ENCODE results near the gene EMP3. TPM values are rescaled to one million over a fixed set of nuclear protein-coding genes. Genes with fewer than 3 reads are reported as not detected.
"Not testable (repeated sequence)": the region's sequence is repeated elsewhere in the genome, so short reads cannot be mapped to it uniquely, and the experiment has no call there.

The EMP3 gene, protein sequence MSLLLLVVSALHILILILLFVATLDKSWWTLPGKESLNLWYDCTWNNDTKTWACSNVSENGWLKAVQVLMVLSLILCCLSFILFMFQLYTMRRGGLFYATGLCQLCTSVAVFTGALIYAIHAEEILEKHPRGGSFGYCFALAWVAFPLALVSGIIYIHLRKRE
- 100 to 1,000 TPM; 275 to 277 TPM for total RNA-seq
- polyA plus RNA-seq = 100 to 1,000 TPM; 514 to 721 (median 617) TPM
- 70.4 to 154 (median 87.3) reads per million in 6 experiments for total RNA-seq

- Mint-ChIP-seq H3K36me3 (peaks cover 0 to 35% (median 25%) of the 10 kb centered on the region in 3 donors), H3K9me3 (no peaks in the 10 kb centered on the region), H3K4me1 (peaks cover 39 to 91% (median 83%) of the 10 kb centered on the region in 4 donors), H3K27ac (peak within 1 kb of the TSS; percentile 98 to 100 (median 100)), H3K27me3 (no peaks in the 10 kb centered on the region), H3K4me3 (peak within 1 kb of the TSS; percentile 86 to 100 (median 96))
- ATAC-seq = peak; percentile 32 to 34
- peak; percentile 74 to 92 (median 83) for DNase-seq
- POLR2A ChIA-PET = interaction anchor here (0.5 to 10.7 kb wide), 10 partner anchors 9 to 1548 kb away, joined by 3 to 484 read pairs (median 3); partner anchors contain the start of genes CARD8, SYNGR4 and TMEM143
Measured at GRCh38 chr19:48325265-48325910, at the start of gene EMP3. Gene EMP3 (plus strand): TSS chr19:48325552. CDS start chr19:48326845, 1,293 bp downstream.

GRCh38 chr19:48279747-48280146, 45.6 kb upstream of the EMP3 start:
- ATAC-seq = no peak
- Mint-ChIP-seq H3K27ac (no peak overlapping the region), H3K9me3 (peaks cover 0 to 15% (median 0%) of the 10 kb centered on the region in 9 donors), H3K4me1 (peaks cover 0 to 5% (median 0%) of the 10 kb centered on the region in 4 donors), H3K36me3 (peaks cover 0 to 11% (median 4%) of the 10 kb centered on the region in 3 donors), H3K27me3 (peaks cover 0 to 2% (median 0%) of the 10 kb centered on the region in 5 donors), H3K4me3 (no peak overlapping the region)
- DNase-seq = no peak
- POLR2A ChIA-PET = interaction anchor here (0.6 kb wide), 1 partner anchor 12 kb away, joined by 3 read pairs; no protein-coding TSS in a partner anchor

DNA sequence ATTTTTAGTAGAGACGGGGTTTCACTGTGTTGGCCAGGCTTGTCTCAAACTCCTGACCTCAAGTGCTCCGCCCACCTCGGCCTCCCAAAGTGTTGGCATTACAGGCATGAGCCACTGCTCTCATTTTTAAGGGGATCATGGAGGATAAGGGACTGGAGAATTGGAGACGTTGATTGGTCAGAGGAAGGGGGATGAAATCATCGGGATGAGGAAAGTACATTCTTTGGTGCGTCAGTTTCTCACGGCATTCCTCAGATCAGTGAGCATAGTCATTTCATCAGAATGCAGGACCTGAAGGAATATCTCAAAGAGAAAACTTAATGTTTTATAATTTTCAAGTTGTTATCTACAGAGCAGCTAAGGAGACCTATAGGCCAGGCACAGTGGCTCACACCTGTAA, 41.4 kb upstream of the EMP3 start:
- no peak for ATAC-seq
- H3K9me3 Mint-ChIP-seq = peaks cover 0 to 35% (median 4%) of the 10 kb centered on the region in 9 donors
- H3K4me1 Mint-ChIP-seq = peaks cover 0 to 2% (median 0%) of the 10 kb centered on the region in 4 donors
- peaks cover 0 to 8% (median 3%) of the 10 kb centered on the region in 5 donors for H3K27me3 Mint-ChIP-seq
- DNase-seq = no peak
- H3K36me3 Mint-ChIP-seq = peaks cover 0 to 23% (median 18%) of the 10 kb centered on the region in 3 donors
- H3K4me3 Mint-ChIP-seq = no peak overlapping the region
- POLR2A ChIA-PET = no interaction called here
- no peak overlapping the region for H3K27ac Mint-ChIP-seq

DNA sequence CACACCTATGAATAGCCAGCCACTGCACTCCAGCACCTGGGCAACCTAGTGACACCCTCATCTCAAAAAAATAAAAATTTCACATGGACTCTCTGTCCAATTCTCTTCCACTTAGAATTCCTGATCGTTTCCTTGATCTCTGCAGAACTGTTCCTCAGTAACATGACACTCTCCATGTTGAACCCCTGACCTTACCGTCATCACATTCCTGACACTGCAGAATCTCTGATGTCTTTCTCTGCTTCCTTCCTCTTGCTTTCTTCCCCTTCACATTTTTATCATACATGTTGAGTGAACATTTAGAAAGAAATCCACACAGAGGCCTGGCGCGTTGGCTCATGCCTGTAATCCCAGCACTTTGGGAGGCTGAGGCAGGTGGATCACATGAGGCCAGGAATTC, 40.5 kb upstream of the EMP3 start:
- ATAC-seq = no peak
- peaks cover 0 to 35% (median 4%) of the 10 kb centered on the region in 9 donors for H3K9me3 Mint-ChIP-seq
- no peak for DNase-seq
- H3K27me3 Mint-ChIP-seq = peaks cover 0 to 8% (median 3%) of the 10 kb centered on the region in 5 donors
- peaks cover 0 to 2% (median 0%) of the 10 kb centered on the region in 4 donors for H3K4me1 Mint-ChIP-seq
- H3K4me3 Mint-ChIP-seq = peak overlapping the region in 1 of 10 donors; percentile 39
- H3K27ac Mint-ChIP-seq = no peak overlapping the region
- peaks cover 0 to 23% (median 18%) of the 10 kb centered on the region in 3 donors for H3K36me3 Mint-ChIP-seq
- POLR2A ChIA-PET = interaction anchor here (0.6 kb wide), 1 partner anchor 14 kb away, joined by 3 read pairs; no protein-coding TSS in a partner anchor

- POLR2A ChIA-PET = interaction anchor here (0.7 kb wide), 1 partner anchor 122 kb away, joined by 3 read pairs; no protein-coding TSS in a partner anchor
- no peak overlapping the region for H3K27ac Mint-ChIP-seq
- DNase-seq = no peak
- peaks cover 2 to 7% (median 7%) of the 10 kb centered on the region in 4 donors for H3K4me1 Mint-ChIP-seq
- H3K9me3 Mint-ChIP-seq = peaks cover 0 to 35% (median 4%) of the 10 kb centered on the region in 9 donors
- H3K36me3 Mint-ChIP-seq = peaks cover 0 to 23% (median 18%) of the 10 kb centered on the region in 3 donors
- peaks cover 0 to 8% (median 3%) of the 10 kb centered on the region in 5 donors for H3K27me3 Mint-ChIP-seq
- H3K4me3 Mint-ChIP-seq = no peak overlapping the region
- ATAC-seq = no peak
Measured at GRCh38 chr19:48287748-48288147, 37.6 kb upstream of the EMP3 start.

- ATAC-seq (no peak), DNase-seq (no peak)
- Mint-ChIP-seq H3K27ac (no peak overlapping the region), H3K9me3 (peaks cover 0 to 14% (median 4%) of the 10 kb centered on the region in 9 donors), H3K4me1 (peaks cover under 1 to 7% (median 7%) of the 10 kb centered on the region in 4 donors), H3K36me3 (peaks cover 0 to 14% (median 12%) of the 10 kb centered on the region in 3 donors), H3K4me3 (peak overlapping the region in 2 of 10 donors; percentile 19 to 73), H3K27me3 (peaks cover 0 to 7% (median under 1%) of the 10 kb centered on the region in 5 donors)
- POLR2A ChIA-PET = interaction anchor here (0.6 kb wide), 1 partner anchor 1642 kb away, joined by 3 read pairs; no protein-coding TSS in a partner anchor
Measured at GRCh38 chr19:48290401-48290770, 35.0 kb upstream of the EMP3 start.

DNA sequence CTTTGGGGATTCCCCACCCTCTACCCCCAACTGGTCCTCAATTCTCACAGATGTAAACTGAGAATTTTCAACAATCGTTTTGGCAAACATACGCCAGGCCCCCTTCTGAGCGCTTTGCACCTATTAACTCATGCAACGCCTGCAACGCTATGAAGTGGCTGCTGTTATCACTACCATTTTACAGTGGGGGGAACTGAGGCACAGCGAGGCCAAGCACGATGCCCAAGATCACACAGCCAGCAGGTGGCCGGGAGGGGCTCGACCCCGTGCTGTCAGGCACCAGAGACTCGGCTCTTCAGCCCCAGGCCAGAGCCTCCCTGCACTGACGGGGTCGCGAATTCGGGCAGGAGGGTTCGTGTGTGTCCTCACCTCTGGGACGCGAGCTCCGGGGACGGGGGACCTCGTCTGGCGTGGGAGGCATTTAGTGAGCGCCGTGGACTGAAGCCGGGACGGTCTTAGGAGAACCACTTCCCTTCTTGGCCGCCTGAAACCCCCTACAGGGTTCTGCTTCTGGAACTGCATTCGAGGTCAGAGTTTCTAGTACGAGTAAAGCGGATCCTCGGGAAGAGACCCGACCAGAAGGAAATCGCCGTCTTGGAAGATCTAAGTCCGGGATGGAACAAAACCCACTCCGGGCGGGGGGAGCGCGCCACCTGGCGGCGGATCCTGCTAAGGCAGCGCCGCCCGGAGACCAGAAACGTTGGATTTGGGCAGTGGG, 34.4 kb upstream of the EMP3 start:
- peaks cover 0 to 9% (median 1%) of the 10 kb centered on the region in 5 donors for H3K27me3 Mint-ChIP-seq
- peak; percentile 17 to 75 (median 61) for DNase-seq
- POLR2A ChIA-PET = no interaction called here
- ATAC-seq = peak; percentile 67 to 83
- peaks cover 0 to 7% (median 7%) of the 10 kb centered on the region in 4 donors for H3K4me1 Mint-ChIP-seq
- peaks cover 0 to 12% (median 11%) of the 10 kb centered on the region in 3 donors for H3K36me3 Mint-ChIP-seq
- peaks cover 0 to 12% (median 4%) of the 10 kb centered on the region in 9 donors for H3K9me3 Mint-ChIP-seq
- peak overlapping the region in 2 of 10 donors; percentile 74 to 81 for H3K27ac Mint-ChIP-seq
- peak overlapping the region; percentile 73 to 84 (median 80) for H3K4me3 Mint-ChIP-seq

DNA sequence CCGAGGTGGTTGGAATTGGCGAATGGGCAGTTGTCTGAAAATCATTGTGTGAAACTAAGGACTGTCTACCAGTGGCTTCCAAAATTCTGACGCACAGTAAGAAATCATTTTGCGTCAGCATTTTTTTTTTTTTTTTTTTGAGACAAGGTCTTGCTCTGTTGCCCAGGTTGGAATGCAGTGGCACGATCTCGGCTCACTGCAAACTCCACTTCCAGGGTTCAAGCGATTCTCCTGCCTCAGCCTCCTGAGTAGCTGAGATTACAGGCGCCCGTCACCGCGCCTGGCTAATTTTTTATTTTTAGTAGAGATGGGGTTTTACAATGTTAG, 33.9 kb upstream of the EMP3 start:
- not testable (repeated sequence) for H3K9me3 Mint-ChIP-seq, H3K36me3 Mint-ChIP-seq, H3K4me1 Mint-ChIP-seq, DNase-seq
- POLR2A ChIA-PET = interaction anchor here (0.7 kb wide), 1 partner anchor 12 kb away, joined by 3 read pairs; no protein-coding TSS in a partner anchor
- Mint-ChIP-seq H3K27me3 (peaks cover 0 to 12% (median 0%) of the 10 kb centered on the region in 5 donors), H3K4me3 (peak overlapping the region; percentile 73 to 84 (median 80)), H3K27ac (peak overlapping the region in 1 of 10 donors; percentile 74)
- ATAC-seq = peak in 1 of 2 donors; percentile 21

DNA sequence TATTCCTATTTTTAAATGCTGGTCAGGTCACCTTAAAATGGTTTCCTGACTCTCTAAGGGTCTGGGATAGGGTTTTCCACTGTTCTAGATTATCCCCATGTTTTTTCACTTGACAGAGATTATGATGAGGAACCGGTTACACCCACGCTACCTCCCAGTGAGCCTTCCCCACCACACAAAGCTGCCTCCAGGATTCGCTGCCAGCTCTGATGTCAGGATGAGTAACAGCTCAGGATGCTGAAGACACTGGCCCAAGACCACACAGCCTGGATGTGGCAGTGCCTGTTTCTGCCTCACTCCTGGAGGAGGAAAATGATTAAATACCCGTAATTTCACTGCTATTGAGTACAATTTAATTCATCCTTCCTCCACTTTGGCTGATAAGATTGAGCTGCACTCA, 32.6 kb upstream of the EMP3 start:
- H3K27me3 Mint-ChIP-seq = peaks cover 0 to 15% (median 0%) of the 10 kb centered on the region in 5 donors
- no peak overlapping the region for H3K4me3 Mint-ChIP-seq

GRCh38 chr19:48295458-48295857, 29.9 kb upstream of the EMP3 start:
- ATAC-seq (no peak), DNase-seq (no peak)
- Mint-ChIP-seq H3K9me3 (no peaks in the 10 kb centered on the region), H3K27ac (no peak overlapping the region), H3K4me3 (no peak overlapping the region), H3K4me1 (peaks cover 1 to 7% (median 7%) of the 10 kb centered on the region in 4 donors), H3K27me3 (peaks cover 0 to 15% (median 0%) of the 10 kb centered on the region in 5 donors), H3K36me3 (no peaks in the 10 kb centered on the region)
- POLR2A ChIA-PET = no interaction called here

More for the DNA sequence above, 32.6 kb upstream of the EMP3 start:
- peaks cover 0 to 3% (median 0%) of the 10 kb centered on the region in 3 donors for H3K36me3 Mint-ChIP-seq
- POLR2A ChIA-PET = no interaction called here
- DNase-seq (no peak), ATAC-seq (no peak)
- no peaks in the 10 kb centered on the region for H3K9me3 Mint-ChIP-seq
- peaks cover 0 to 7% (median 7%) of the 10 kb centered on the region in 4 donors for H3K4me1 Mint-ChIP-seq
- peak overlapping the region in 1 of 10 donors; percentile 27 for H3K27ac Mint-ChIP-seq

DNA sequence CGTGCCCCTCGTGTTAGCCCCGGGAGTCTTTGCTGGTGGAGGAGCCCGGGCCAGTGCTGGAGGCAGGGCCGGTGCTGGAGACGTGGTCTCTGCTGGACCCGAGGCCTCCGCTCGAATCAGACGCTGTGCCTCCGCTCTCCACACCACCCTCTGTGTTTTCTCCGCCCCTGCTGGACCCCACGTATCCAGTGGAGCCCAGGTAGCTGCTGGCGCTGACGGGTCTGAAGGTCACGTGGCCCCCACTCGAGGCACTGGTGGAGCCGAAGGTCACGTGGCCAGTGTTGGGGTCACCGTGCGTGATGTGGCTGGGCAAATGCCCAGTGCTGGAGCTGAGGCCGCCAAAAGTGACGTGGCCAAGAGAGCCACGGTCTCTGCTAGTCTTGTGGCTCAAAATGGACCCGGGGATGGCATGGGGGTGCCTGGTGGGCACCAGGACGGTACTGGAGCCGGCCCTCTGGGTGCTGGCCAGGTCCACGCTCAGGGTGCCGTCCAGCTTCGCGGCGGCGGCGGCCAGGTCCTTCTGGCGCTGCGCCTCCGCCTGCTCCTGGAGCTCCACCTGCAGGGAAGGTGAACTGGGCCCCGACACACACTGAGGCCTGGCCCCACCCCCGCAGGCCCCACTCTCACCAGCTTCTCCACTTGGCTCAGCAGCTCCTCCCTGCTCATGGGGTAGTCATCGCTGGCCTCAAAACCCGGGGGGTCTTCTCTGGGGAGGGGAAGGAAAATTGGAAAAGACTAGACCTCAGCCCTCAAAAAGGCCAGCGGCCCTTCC, 28.2 kb upstream of the EMP3 start:
- no peaks in the 10 kb centered on the region for H3K36me3 Mint-ChIP-seq
- H3K4me1 Mint-ChIP-seq = peaks cover 0 to 1% (median 0%) of the 10 kb centered on the region in 4 donors
- peaks cover 0 to 15% (median 0%) of the 10 kb centered on the region in 5 donors for H3K27me3 Mint-ChIP-seq
- H3K4me3 Mint-ChIP-seq = no peak overlapping the region
- POLR2A ChIA-PET = interaction anchor here (0.5 kb wide), 1 partner anchor 74 kb away, joined by 3 read pairs; no protein-coding TSS in a partner anchor
- ATAC-seq (no peak), DNase-seq (no peak)
- no peak overlapping the region for H3K27ac Mint-ChIP-seq
- no peaks in the 10 kb centered on the region for H3K9me3 Mint-ChIP-seq

Data from naive thymus-derived CD8-positive, alpha-beta T cell (primary cell).